ENCODE measurements around the gene TMEM184B.

Gene TMEM184B

GRCh38 chr22:38201711-38202436 is 70.9 kb downstream of the TMEM184B start, which contains the start of gene MAFF:
Gene MAFF (plus strand): TSS chr22:38201994. CDS start chr22:38213854, 11,860 bp downstream.
- H3K4me3 ChIP-seq (replicated peaks; ENCODE audit: low read depth, low read length): peak within 1 kb of the TSS; percentile 66
- TF ChIP-seq, protein P1, sequence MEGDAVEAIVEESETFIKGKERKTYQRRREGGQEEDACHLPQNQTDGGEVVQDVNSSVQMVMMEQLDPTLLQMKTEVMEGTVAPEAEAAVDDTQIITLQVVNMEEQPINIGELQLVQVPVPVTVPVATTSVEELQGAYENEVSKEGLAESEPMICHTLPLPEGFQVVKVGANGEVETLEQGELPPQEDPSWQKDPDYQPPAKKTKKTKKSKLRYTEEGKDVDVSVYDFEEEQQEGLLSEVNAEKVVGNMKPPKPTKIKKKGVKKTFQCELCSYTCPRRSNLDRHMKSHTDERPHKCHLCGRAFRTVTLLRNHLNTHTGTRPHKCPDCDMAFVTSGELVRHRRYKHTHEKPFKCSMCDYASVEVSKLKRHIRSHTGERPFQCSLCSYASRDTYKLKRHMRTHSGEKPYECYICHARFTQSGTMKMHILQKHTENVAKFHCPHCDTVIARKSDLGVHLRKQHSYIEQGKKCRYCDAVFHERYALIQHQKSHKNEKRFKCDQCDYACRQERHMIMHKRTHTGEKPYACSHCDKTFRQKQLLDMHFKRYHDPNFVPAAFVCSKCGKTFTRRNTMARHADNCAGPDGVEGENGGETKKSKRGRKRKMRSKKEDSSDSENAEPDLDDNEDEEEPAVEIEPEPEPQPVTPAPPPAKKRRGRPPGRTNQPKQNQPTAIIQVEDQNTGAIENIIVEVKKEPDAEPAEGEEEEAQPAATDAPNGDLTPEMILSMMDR (IDR thresholded peaks at IDR 0.05; ENCODE audit: low read depth, low read length, missing control alignments): no peak

DNA sequence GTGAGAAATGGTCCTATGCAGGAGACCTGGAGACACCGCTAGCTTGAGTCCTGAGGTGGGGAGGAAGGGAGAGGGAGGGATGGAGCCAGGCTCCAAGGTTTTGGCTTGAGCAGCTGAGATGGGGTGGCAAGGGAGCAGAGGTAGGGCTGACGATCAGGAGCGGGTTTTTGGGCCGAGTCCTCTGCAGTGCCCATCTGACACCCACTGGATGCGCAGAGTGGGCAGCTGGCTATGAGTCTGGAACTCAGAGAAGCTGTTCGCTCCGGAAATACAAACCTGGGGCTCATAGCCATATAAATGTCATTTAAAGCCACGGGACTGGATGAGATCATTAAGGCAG is 71.5 kb downstream of the TMEM184B start:
- H3K4me3 ChIP-seq (replicated peaks; ENCODE audit: low read depth, low read length): peak overlapping the region; percentile 34
- DNase-seq (ENCODE audit: extremely low read depth, low read depth): no peak
- TF ChIP-seq, protein P1 (IDR thresholded peaks at IDR 0.05; ENCODE audit: low read depth, low read length, missing control alignments): no peak

More at GRCh38 chr22:38201711-38202436, 70.9 kb downstream of the TMEM184B start, which contains the start of gene MAFF:
- peak; percentile 89 for DNase-seq (ENCODE audit: extremely low read depth, low read depth)

DNA sequence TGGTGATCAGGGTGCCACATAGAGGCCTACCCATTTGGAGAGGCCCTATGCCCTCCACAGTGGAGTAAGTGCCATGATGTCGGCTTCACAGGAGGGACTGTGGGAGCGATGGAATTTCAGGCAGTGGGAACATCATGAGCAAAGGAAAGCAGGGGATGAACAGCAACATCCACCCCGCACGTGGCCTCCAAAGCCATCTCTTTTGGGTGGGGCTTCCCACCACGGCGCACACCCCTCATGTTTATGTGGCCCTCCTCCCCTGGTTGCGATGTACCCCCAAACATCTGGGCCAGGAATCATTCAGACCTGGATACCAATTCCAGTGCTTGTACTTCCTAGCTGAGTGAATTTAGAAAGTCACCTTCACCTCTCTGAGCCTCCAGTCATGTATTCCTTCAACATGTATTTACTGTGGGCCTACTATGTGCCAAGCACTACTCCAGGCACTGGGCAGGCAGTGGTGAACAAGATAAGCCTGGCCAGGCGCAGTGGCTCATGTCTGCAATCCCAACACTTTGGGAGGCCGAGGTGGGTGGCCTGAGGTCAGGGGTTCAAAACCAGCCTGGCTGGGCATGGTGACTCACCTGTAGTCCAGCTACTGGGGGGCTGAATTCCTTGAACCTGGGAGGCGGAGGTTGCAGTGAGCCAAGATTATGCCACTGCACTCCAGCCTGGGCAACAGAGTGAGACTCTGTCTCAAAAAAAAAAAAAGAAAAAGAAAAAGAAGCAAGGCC is 72.8 kb downstream of the TMEM184B start:
- TF ChIP-seq, protein P1 (IDR thresholded peaks at IDR 0.05; ENCODE audit: low read depth, low read length, missing control alignments): no peak
- no peak overlapping the region for H3K4me3 ChIP-seq (replicated peaks; ENCODE audit: low read depth, low read length)
- DNase-seq (ENCODE audit: extremely low read depth, low read depth): no peak

GRCh38 chr22:38196791-38197419 is 75.9 kb downstream of the TMEM184B start:
- no peak overlapping the region for H3K4me3 ChIP-seq (replicated peaks; ENCODE audit: low read depth, low read length)
- DNase-seq (ENCODE audit: extremely low read depth, low read depth): no peak
- TF ChIP-seq, protein P1 (IDR thresholded peaks at IDR 0.05; ENCODE audit: low read depth, low read length, missing control alignments): no peak

DNA sequence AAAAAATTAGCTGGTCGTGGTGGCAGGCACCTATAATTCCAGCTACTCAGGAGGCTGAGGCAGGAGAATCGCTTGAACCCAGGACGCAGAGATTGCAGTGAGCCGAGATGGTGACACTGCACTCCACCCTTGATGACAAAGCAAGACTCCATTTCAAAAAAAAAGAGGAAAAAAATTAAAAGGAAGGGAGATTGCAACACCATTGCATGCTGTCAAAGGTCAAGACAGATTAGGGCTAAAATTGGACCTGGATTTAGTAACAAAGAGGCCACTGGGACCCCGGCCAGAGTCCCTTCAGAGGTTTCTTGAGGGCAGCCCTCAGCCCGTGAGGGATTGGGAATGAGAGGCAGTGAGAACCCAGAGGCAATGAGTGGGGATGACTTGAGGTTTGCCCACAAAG is 79.2 kb downstream of the TMEM184B start:
- DNase-seq (ENCODE audit: extremely low read depth, low read depth): no peak
- TF ChIP-seq, protein P1 (IDR thresholded peaks at IDR 0.05; ENCODE audit: low read depth, low read length, missing control alignments): no peak
- no peak overlapping the region for H3K4me3 ChIP-seq (replicated peaks; ENCODE audit: low read depth, low read length)

DNA sequence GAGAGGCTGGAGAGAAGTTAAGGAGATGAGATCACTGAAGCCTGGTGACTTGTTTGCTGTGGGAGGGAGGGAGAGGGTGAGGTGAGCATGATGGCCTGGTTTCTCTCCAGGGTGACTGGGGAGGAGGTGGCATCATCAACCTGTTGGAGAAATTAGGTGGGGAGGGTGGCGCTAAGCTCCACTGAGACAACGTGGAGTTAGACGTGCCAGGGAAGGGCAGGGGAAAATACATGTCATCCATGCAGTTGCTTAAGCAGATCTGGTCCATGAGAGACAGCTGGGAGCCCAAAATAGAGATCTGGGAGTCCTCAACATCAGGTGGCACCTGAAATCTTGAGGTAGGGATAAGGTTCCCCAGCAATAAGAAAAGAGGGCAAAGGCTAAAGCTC is 80.3 kb downstream of the TMEM184B start:
- DNase-seq (ENCODE audit: extremely low read depth, low read depth): no peak
- no peak overlapping the region for H3K4me3 ChIP-seq (replicated peaks; ENCODE audit: low read depth, low read length)
- TF ChIP-seq, protein P1 (IDR thresholded peaks at IDR 0.05; ENCODE audit: low read depth, low read length, missing control alignments): no peak
